WTC11 (cell line): Measurements from ENCODE around the gene FBH1.

Experiments used
- FOXK1 ChIP-seq: sonication (generic); formaldehyde crosslinking; IDR thresholded peaks from 2 replicates; pipeline ENCODE4 v1.8.0; 2022; ENCODE audit warnings: mild to moderate bottlenecking, moderate library complexity, missing genetic modification reagents
- TF ChIP-seq, protein P1 (sequence below): fragments of 200-600 bp; IDR thresholded peaks from 2 replicates; pipeline ENCODE4 v1.8.0; 2022; ENCODE audit warnings: antibody characterized with exemption

DNA sequence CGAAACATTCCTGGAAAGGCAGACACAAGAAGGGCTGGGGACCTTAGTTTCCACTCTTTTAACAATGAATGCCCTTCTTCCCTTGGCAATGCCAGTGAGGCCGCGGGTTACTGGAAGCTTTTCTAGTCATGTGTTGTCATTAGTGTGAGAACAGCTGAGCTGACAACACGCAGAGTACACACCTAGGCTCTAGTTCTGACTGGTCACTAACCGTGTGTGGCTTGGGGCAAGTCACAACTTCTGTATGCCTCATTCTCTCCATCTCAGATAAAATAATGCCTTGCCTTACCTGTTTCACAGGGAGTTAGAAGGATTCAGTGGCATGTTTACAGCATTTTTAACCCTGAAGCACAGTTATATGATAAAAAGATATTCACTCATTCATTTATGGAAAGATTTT, 31.7 kb downstream of the FBH1 start:
- TF ChIP-seq, protein P1, sequence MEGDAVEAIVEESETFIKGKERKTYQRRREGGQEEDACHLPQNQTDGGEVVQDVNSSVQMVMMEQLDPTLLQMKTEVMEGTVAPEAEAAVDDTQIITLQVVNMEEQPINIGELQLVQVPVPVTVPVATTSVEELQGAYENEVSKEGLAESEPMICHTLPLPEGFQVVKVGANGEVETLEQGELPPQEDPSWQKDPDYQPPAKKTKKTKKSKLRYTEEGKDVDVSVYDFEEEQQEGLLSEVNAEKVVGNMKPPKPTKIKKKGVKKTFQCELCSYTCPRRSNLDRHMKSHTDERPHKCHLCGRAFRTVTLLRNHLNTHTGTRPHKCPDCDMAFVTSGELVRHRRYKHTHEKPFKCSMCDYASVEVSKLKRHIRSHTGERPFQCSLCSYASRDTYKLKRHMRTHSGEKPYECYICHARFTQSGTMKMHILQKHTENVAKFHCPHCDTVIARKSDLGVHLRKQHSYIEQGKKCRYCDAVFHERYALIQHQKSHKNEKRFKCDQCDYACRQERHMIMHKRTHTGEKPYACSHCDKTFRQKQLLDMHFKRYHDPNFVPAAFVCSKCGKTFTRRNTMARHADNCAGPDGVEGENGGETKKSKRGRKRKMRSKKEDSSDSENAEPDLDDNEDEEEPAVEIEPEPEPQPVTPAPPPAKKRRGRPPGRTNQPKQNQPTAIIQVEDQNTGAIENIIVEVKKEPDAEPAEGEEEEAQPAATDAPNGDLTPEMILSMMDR: no peak
- no peak for TF ChIP-seq FOXK1
